ENCODE results near the gene KLHL13. TPM values are rescaled to one million over a fixed set of nuclear protein-coding genes. Genes with fewer than 3 reads are reported as not detected.

The KLHL13 gene
- total RNA-seq, 2 donors from 2014 or later = 1.3 to 1.6 TPM

DNA sequence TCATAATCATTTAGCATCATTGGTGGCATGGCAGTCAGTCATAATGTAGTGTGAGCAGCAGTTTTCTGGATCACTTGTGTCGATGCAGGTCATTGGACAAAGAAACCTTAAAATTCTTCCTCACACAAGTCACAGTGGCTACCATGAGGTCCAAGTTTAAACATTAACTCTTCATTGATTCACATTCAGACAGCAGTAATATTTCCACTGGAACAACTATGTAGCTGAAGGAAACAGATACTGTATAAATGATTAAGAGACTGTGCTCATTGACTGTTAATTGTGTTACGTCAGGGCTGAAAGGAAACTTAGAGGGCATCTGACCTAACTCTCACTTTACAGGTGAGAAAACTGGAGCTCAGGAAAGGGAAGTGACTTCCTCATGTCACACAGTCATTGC, 261.8 kb downstream of the KLHL13 start:
- no peaks in the 10 kb centered on the region for H3K36me3 Mint-ChIP-seq (ENCODE audit: insufficient read depth in 2 of 2)
- DNase-seq (no peak), ATAC-seq (replicated peaks in 1 of 2) (no peak)
- H3K9me3 Mint-ChIP-seq = no peaks in the 10 kb centered on the region
- no peak overlapping the region for H3K4me3 Mint-ChIP-seq
- H3K27me3 Mint-ChIP-seq (ENCODE audit: low read depth) = no peaks in the 10 kb centered on the region
- H3K4me1 Mint-ChIP-seq (ENCODE audit: low read depth) = no peaks in the 10 kb centered on the region
- H3K27ac Mint-ChIP-seq = no peak overlapping the region

DNA sequence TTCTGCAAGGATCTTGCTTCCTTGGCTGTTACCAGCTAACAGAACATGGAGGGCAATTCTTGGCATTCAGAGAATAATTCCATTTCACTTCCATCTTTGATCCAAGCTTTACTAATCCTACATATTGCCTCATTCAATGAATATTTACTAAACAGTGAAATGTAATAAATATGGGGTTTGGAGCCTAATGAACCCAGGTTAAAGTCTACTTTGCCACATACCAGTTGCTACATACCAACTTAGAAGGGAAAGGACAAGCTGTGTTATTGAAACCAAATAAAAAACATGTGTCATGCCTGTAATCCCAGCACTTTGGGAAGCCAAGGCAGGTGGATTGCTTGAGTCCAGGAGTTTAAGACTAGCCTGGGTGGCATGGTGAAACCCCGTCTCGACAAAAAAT, 265.6 kb downstream of the KLHL13 start:
- Mint-ChIP-seq H3K36me3 (ENCODE audit: insufficient read depth in 2 of 2) (no peaks in the 10 kb centered on the region), H3K9me3 (no peaks in the 10 kb centered on the region), H3K4me3 (no peak overlapping the region), H3K27ac (no peak overlapping the region), H3K4me1 (ENCODE audit: low read depth) (no peaks in the 10 kb centered on the region), H3K27me3 (ENCODE audit: low read depth) (no peaks in the 10 kb centered on the region)
- ATAC-seq (replicated peaks in 1 of 2) = no peak
- no peak for DNase-seq

Other genes starting within 250 kb of the KLHL13 start
- 10 to 100 TPM; 12.2 to 12.4 TPM for gene WDR44, start 229.3 kb upstream of the KLHL13 start, total RNA-seq

Measured in activated T-cell treated with anti-CD3 and anti-CD28 coated beads, Interleukin-2, amount 50 U/mL, for 72 hours (primary cell).